Measurements from ENCODE around the gene OGFOD3.

- TF ChIP-seq CTCF (IDR thresholded peaks at IDR 0.05) (no peak), ZFX (IDR thresholded peaks at IDR 0.05; ENCODE audit: borderline replicate concordance) (no peak)
Measured at GRCh38 chr17:82436601-82437324, 18.4 kb upstream of the OGFOD3 start.

Measured in 22Rv1 (cell line).